ENCODE data around the gene PRTN3.
"Not testable (repeated sequence)": the region's sequence is repeated elsewhere in the genome, so short reads cannot be mapped to it uniquely, and the experiment has no call there.

The PRTN3 gene

DNA sequence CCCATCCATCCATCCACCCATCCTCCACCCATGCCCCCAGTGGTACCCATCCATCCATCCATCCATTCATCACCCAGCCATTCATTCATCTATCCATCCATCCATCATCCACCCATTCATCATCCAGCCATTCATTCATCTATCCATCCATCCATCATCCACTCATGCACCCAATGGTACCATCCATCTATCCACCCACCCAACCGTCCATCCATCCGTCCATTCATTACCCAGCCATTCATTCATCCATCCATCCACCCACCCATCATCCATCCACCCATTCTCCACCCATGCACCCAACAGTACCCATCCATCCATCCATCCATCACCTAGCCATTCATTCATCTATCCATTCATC, 24.3 kb upstream of the PRTN3 start:
- H3K27ac ChIP-seq (ENCODE audit: poor library complexity, severe bottlenecking), result no peak overlapping the region
- H3K36me3 ChIP-seq (ENCODE audit: low read depth), result peaks cover 7% of the 10 kb centered on the region
- no peak for DNase-seq (ENCODE audit: low spot score)
- no peak overlapping the region for H3K4me3 ChIP-seq (ENCODE audit: severe bottlenecking)
- TF ChIP-seq, protein P1, sequence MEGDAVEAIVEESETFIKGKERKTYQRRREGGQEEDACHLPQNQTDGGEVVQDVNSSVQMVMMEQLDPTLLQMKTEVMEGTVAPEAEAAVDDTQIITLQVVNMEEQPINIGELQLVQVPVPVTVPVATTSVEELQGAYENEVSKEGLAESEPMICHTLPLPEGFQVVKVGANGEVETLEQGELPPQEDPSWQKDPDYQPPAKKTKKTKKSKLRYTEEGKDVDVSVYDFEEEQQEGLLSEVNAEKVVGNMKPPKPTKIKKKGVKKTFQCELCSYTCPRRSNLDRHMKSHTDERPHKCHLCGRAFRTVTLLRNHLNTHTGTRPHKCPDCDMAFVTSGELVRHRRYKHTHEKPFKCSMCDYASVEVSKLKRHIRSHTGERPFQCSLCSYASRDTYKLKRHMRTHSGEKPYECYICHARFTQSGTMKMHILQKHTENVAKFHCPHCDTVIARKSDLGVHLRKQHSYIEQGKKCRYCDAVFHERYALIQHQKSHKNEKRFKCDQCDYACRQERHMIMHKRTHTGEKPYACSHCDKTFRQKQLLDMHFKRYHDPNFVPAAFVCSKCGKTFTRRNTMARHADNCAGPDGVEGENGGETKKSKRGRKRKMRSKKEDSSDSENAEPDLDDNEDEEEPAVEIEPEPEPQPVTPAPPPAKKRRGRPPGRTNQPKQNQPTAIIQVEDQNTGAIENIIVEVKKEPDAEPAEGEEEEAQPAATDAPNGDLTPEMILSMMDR (IDR thresholded peaks at IDR 0.05; ENCODE audit: poor library complexity, severe bottlenecking), result no peak
- H3K9me3 ChIP-seq (ENCODE audit: severe bottlenecking), result no peaks in the 10 kb centered on the region
- peaks cover 3% of the 10 kb centered on the region for H3K27me3 ChIP-seq (ENCODE audit: insufficient read depth, poor library complexity, severe bottlenecking)
- ATAC-seq (ENCODE audit: low read depth), result no peak
- no peaks in the 10 kb centered on the region for H3K4me1 ChIP-seq (ENCODE audit: insufficient read depth, poor library complexity, severe bottlenecking)

DNA sequence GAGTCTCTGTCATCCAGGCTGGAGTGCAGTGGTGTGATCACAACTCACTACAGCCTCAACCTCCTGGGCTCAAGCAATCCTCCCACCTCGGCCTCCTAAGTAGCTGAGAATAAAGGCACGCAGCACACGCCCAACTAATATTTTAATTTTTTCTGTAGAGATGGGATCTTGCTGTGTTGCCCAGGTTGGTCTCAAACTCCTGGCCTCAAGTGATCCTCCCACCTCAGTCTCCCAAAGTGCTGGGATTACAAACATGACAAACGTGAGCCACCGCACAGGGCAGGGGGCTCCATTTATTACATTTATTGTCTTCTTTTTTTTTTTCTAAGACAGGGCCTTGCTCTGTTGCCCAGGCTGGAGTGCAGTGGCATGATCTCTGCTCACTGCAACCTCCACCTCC, 20.6 kb upstream of the PRTN3 start:
- H3K27ac ChIP-seq (ENCODE audit: poor library complexity, severe bottlenecking); H3K27me3 ChIP-seq (ENCODE audit: insufficient read depth, poor library complexity, severe bottlenecking); DNase-seq (ENCODE audit: low spot score); H3K4me1 ChIP-seq (ENCODE audit: insufficient read depth, poor library complexity, severe bottlenecking); H3K9me3 ChIP-seq (ENCODE audit: severe bottlenecking); H3K4me3 ChIP-seq (ENCODE audit: severe bottlenecking); H3K36me3 ChIP-seq (ENCODE audit: low read depth); ATAC-seq (ENCODE audit: low read depth): not testable (repeated sequence)

DNA sequence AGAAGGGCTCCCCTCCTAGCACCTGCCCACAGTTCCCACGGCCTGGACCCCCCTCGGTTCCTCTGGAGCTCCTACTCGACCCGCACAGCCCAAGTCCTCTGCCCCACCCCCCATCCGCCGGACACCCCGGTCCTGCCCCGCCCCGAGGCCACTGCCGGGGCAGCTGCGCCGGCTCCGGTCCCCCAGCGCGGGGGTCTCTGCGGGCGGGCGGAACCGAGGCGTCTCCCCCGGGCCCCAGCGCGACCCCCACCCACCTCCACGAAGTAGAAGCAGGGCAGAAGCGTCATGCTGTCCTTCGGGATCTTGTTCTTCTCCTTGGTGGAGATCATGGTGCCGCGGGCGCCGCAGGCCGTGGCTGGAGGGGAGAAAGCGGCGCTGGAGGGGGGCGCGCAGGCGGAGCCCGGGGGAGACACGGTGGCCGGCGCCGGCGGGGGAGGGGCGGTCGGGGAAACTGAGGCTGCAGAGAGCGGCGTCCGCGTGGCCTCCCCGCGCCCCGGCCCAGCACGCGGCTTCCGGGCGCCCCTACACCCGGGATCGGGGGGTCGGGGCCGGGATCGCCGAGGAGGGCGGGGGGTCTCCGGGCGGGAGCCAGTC, 19.5 kb upstream of the PRTN3 start:
- ATAC-seq (ENCODE audit: low read depth) (no peak), DNase-seq (ENCODE audit: low spot score) (no peak)
- Histone ChIP-seq H3K27me3 (ENCODE audit: insufficient read depth, poor library complexity, severe bottlenecking) (peaks cover 9% of the 10 kb centered on the region), H3K4me3 (ENCODE audit: severe bottlenecking) (no peak overlapping the region), H3K27ac (ENCODE audit: poor library complexity, severe bottlenecking) (no peak overlapping the region), H3K36me3 (ENCODE audit: low read depth) (no peaks in the 10 kb centered on the region), H3K9me3 (ENCODE audit: severe bottlenecking) (no peaks in the 10 kb centered on the region), H3K4me1 (ENCODE audit: insufficient read depth, poor library complexity, severe bottlenecking) (no peaks in the 10 kb centered on the region)
- TF ChIP-seq, protein P1 (IDR thresholded peaks at IDR 0.05; ENCODE audit: poor library complexity, severe bottlenecking), result no peak

DNA sequence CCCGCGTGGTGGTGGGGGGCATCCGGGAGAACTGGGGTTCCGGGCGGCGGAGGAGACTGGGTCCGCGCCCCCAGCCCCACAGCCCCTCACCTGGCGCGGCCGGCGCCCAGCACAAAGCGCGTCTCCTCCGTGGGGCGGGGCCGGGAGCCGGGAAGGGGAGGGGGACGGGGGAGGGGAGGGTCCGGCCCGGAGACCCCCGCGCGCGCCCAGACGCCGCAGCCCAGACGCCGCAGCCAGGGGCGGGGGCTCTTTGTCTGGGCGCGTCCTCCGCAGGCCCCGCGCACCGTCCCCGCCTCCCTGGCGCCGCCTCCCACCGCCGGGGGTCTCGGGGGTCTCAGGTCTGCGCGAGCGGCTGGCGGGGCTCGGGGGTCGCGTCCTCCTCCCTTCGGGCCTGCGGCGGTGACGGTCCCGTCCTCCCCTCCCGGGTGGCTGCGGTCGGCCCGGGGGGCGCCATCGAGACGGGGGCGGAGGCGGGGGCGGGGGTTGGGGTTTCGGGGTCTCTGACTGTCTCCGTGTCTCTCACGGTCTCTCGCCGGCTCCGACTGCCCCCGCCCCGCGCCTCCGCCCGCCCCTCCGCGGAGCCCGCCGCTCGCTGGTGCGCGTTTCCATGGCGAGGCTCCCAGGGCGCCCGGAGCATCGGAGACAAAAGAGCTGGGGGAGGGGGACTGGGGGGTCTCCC, 18.8 kb upstream of the PRTN3 start, which contains the start of gene PLPPR3:
TSS of gene PLPPR3 (minus strand) at position 131 of the 679 bp plus-strand sequence. CDS start 396 bp downstream, outside the sequence.
- H3K4me3 ChIP-seq (ENCODE audit: severe bottlenecking), result no peak within 1 kb of the TSS
- H3K9me3 ChIP-seq (ENCODE audit: severe bottlenecking), result no peaks in the 10 kb centered on the region

DNA sequence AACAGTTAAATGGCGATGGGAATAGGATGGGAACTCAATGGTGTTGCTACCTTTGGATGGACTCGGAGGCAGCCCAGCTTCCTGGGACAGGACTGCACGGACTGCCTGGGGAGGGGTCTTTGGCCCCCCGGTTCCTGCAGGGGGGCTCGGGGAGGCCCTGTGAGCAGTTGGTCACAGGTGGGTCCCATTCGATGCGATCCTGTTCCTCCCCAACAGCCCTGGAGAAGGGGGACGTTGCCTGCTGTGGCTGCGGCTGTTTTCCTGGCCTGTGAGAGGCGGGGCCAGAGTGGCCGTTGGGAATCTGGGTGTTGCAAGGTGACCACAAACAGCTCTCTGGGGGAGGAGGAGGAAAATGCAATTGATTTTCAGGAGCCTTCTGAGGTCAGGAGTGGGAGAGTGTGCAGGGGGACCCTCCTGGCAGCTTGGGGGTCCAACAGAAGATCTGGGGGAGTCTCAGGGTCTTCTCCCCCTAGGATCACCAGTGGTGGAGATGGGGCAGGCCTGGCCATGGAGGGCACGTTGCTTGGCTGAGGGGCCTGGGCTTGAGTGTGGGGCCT, 17.2 kb upstream of the PRTN3 start:
- Histone ChIP-seq H3K27me3 (ENCODE audit: insufficient read depth, poor library complexity, severe bottlenecking) (peaks cover 9% of the 10 kb centered on the region), H3K9me3 (ENCODE audit: severe bottlenecking) (no peaks in the 10 kb centered on the region), H3K36me3 (ENCODE audit: low read depth) (no peaks in the 10 kb centered on the region), H3K4me3 (ENCODE audit: severe bottlenecking) (no peak overlapping the region), H3K27ac (ENCODE audit: poor library complexity, severe bottlenecking) (no peak overlapping the region), H3K4me1 (ENCODE audit: insufficient read depth, poor library complexity, severe bottlenecking) (no peaks in the 10 kb centered on the region)
- DNase-seq (ENCODE audit: low spot score) (no peak), ATAC-seq (ENCODE audit: low read depth) (0 out of 3 replicates have a peak, but pooled peaks have one; percentile 21)
- TF ChIP-seq, protein P1 (IDR thresholded peaks at IDR 0.05; ENCODE audit: poor library complexity, severe bottlenecking), result no peak

More for the DNA sequence above, 18.8 kb upstream of the PRTN3 start, which contains the start of gene PLPPR3:
- H3K36me3 ChIP-seq (ENCODE audit: low read depth), result no peaks in the 10 kb centered on the region
- no peak within 1 kb of the TSS for H3K27ac ChIP-seq (ENCODE audit: poor library complexity, severe bottlenecking)
- H3K4me1 ChIP-seq (ENCODE audit: insufficient read depth, poor library complexity, severe bottlenecking), result no peaks in the 10 kb centered on the region
- TF ChIP-seq, protein P1 (IDR thresholded peaks at IDR 0.05; ENCODE audit: poor library complexity, severe bottlenecking), result no peak
- ATAC-seq (ENCODE audit: low read depth), result no peak
- H3K27me3 ChIP-seq (ENCODE audit: insufficient read depth, poor library complexity, severe bottlenecking), result peaks cover 9% of the 10 kb centered on the region
- DNase-seq (ENCODE audit: low spot score), result no peak

Measured in RWPE2 (cell line).